ENCODE measurements around the gene GBF1. TPM values are rescaled to one million over a fixed set of nuclear protein-coding genes. Genes with fewer than 3 reads are reported as not detected.
A peak's percentile ranks its signal among the peaks of the same experiment; 100 is the strongest.

Gene GBF1
- total and polyA plus RNA-seq, 7 experiments from 2014 or later = 8.5 to 47.2 (median 37.2) TPM

- no peak for ATAC-seq
- no peak for DNase-seq
- H3K27ac ChIP-seq (ENCODE audit: low read depth, low read length) = no peak overlapping the region
- H3K4me3 ChIP-seq (ENCODE audit: low read length) = no peak overlapping the region
- Mint-ChIP-seq H3K27ac (no peak overlapping the region), H3K4me3 (no peak overlapping the region), H3K27me3 (no peaks in the 10 kb centered on the region), H3K36me3 (peaks cover 8 to 32% (median 20%) of the 10 kb centered on the region in 5 donors), H3K9me3 (no peaks in the 10 kb centered on the region), H3K4me1 (peaks cover 3 to 41% (median 27%) of the 10 kb centered on the region in 7 donors)
- H3K36me3 ChIP-seq (ENCODE audit: control insufficient read depth in 2 of 3, insufficient read depth in 3 of 3, low read length in 3 of 3) = peaks cover 4 to 8% (median 8%) of the 10 kb centered on the region in 3 experiments
- no peaks in the 10 kb centered on the region for H3K4me1 ChIP-seq (ENCODE audit: control insufficient read depth in 2 of 2, insufficient read depth in 2 of 2, low read length in 2 of 2)
- ChIA-PET POLR2A (interaction anchor here (1.3 kb wide), 1 partner anchor 17 kb away, joined by 4 read pairs; no protein-coding TSS in a partner anchor), CTCF (no interaction called here)
- intact Hi-C loops (cut with micrococcal nuclease) = no loop called here
- no peaks in the 10 kb centered on the region for H3K9me3 ChIP-seq (ENCODE audit: control insufficient read depth in 2 of 3, low read length in 3 of 3)
- H3K27me3 ChIP-seq (ENCODE audit: control insufficient read depth in 2 of 2, insufficient read depth in 2 of 2, low read length in 2 of 2) = no peaks in the 10 kb centered on the region
These were observed 10.1 kb downstream of the GBF1 start for GRCh38 chr10:102255404-102255803.

GRCh38 chr10:102261196-102261595 lies 15.9 kb downstream of the GBF1 start:
- H3K27ac Mint-ChIP-seq = peak overlapping the region in 1 of 9 donors; percentile 12

GRCh38 chr10:102261842-102262241 lies 16.5 kb downstream of the GBF1 start:
- peaks cover 13 to 57% (median 41%) of the 10 kb centered on the region in 7 donors for H3K4me1 Mint-ChIP-seq
- no peak overlapping the region for H3K27ac Mint-ChIP-seq
- H3K27me3 Mint-ChIP-seq = no peaks in the 10 kb centered on the region
- H3K4me3 ChIP-seq (ENCODE audit: low read length) = no peak overlapping the region
- no peaks in the 10 kb centered on the region for H3K9me3 Mint-ChIP-seq
- peaks cover 8 to 48% (median 27%) of the 10 kb centered on the region in 5 donors for H3K36me3 Mint-ChIP-seq
- H3K4me3 Mint-ChIP-seq = no peak overlapping the region
- ChIA-PET POLR2A (no interaction called here), CTCF (interaction anchor here (1.3 kb wide), 1 partner anchor 32 kb away, joined by 3 read pairs; no protein-coding TSS in a partner anchor)
- H3K4me1 ChIP-seq (ENCODE audit: control insufficient read depth in 2 of 2, insufficient read depth in 2 of 2, low read length in 2 of 2) = peaks cover 0 to 4% of the 10 kb centered on the region in 2 donors
- ATAC-seq (no peak), DNase-seq (no peak)
- peaks cover 4 to 49% (median 20%) of the 10 kb centered on the region in 3 experiments for H3K36me3 ChIP-seq (ENCODE audit: control insufficient read depth in 2 of 3, insufficient read depth in 3 of 3, low read length in 3 of 3)
- no peaks in the 10 kb centered on the region for H3K27me3 ChIP-seq (ENCODE audit: control insufficient read depth in 2 of 2, insufficient read depth in 2 of 2, low read length in 2 of 2)
- no peaks in the 10 kb centered on the region for H3K9me3 ChIP-seq (ENCODE audit: control insufficient read depth in 2 of 3, low read length in 3 of 3)
- H3K27ac ChIP-seq (ENCODE audit: low read depth, low read length) = no peak overlapping the region
- intact Hi-C loops (cut with micrococcal nuclease) = no loop called here

More at GRCh38 chr10:102261196-102261595, 15.9 kb downstream of the GBF1 start:
- intact Hi-C loops (cut with micrococcal nuclease) = no loop called here
- Mint-ChIP-seq H3K4me1 (peaks cover 13 to 52% (median 38%) of the 10 kb centered on the region in 7 donors), H3K27me3 (no peaks in the 10 kb centered on the region), H3K9me3 (no peaks in the 10 kb centered on the region), H3K36me3 (peaks cover 8 to 49% (median 29%) of the 10 kb centered on the region in 5 donors), H3K4me3 (no peak overlapping the region)
- ATAC-seq (no peak), DNase-seq (no peak)
- H3K36me3 ChIP-seq (ENCODE audit: control insufficient read depth in 2 of 3, insufficient read depth in 3 of 3, low read length in 3 of 3) = peaks cover 4 to 49% (median 20%) of the 10 kb centered on the region in 3 experiments
- no peak overlapping the region for H3K27ac ChIP-seq (ENCODE audit: low read depth, low read length)
- H3K27me3 ChIP-seq (ENCODE audit: control insufficient read depth in 2 of 2, insufficient read depth in 2 of 2, low read length in 2 of 2) = no peaks in the 10 kb centered on the region
- H3K9me3 ChIP-seq (ENCODE audit: control insufficient read depth in 2 of 3, low read length in 3 of 3) = no peaks in the 10 kb centered on the region
- ChIA-PET CTCF (interaction anchor here (1.3 kb wide), 1 partner anchor 31 kb away, joined by 3 read pairs; no protein-coding TSS in a partner anchor), POLR2A (interaction anchor here (0.7 kb wide), 1 partner anchor 84 kb away, joined by 3 read pairs; no protein-coding TSS in a partner anchor)
- H3K4me1 ChIP-seq (ENCODE audit: control insufficient read depth in 2 of 2, insufficient read depth in 2 of 2, low read length in 2 of 2) = peaks cover 0 to 4% of the 10 kb centered on the region in 2 donors
- H3K4me3 ChIP-seq (ENCODE audit: low read length) = no peak overlapping the region

GRCh38 chr10:102262744-102263370 lies 17.5 kb downstream of the GBF1 start:
- Mint-ChIP-seq H3K27me3 (no peaks in the 10 kb centered on the region), H3K9me3 (no peaks in the 10 kb centered on the region), H3K36me3 (peaks cover 8 to 48% (median 27%) of the 10 kb centered on the region in 5 donors), H3K4me3 (no peak overlapping the region), H3K27ac (peak overlapping the region in 1 of 9 donors; percentile 46), H3K4me1 (peaks cover 15 to 61% (median 52%) of the 10 kb centered on the region in 7 donors)
- Histone ChIP-seq H3K4me1 (ENCODE audit: control insufficient read depth in 2 of 2, insufficient read depth in 2 of 2, low read length in 2 of 2) (peaks cover 0 to 4% of the 10 kb centered on the region in 2 donors), H3K9me3 (ENCODE audit: control insufficient read depth in 2 of 3, low read length in 3 of 3) (no peaks in the 10 kb centered on the region), H3K36me3 (ENCODE audit: control insufficient read depth in 2 of 3, insufficient read depth in 3 of 3, low read length in 3 of 3) (peaks cover 4 to 49% (median 20%) of the 10 kb centered on the region in 3 experiments), H3K27ac (ENCODE audit: low read depth, low read length) (no peak overlapping the region), H3K27me3 (ENCODE audit: control insufficient read depth in 2 of 2, insufficient read depth in 2 of 2, low read length in 2 of 2) (no peaks in the 10 kb centered on the region), H3K4me3 (ENCODE audit: low read length) (no peak overlapping the region)
- intact Hi-C loops (cut with micrococcal nuclease) = no loop called here
- ChIA-PET POLR2A (interaction anchor here (1.0 kb wide), 1 partner anchor 22 kb away, joined by 3 read pairs; no protein-coding TSS in a partner anchor), CTCF (interaction anchor here (0.7 kb wide), 1 partner anchor 89 kb away, joined by 4 read pairs; no protein-coding TSS in a partner anchor)
- ATAC-seq = no peak
- no peak for DNase-seq

GRCh38 chr10:102264371-102264770 lies 19.0 kb downstream of the GBF1 start:
- H3K4me1 ChIP-seq (ENCODE audit: control insufficient read depth in 2 of 2, insufficient read depth in 2 of 2, low read length in 2 of 2) = peaks cover 0 to 4% of the 10 kb centered on the region in 2 donors
- H3K4me1 Mint-ChIP-seq = peaks cover 25 to 75% (median 59%) of the 10 kb centered on the region in 7 donors

GRCh38 chr10:102266670-102267069 lies 21.3 kb downstream of the GBF1 start:
- Histone ChIP-seq H3K36me3 (ENCODE audit: control insufficient read depth in 2 of 3, insufficient read depth in 3 of 3, low read length in 3 of 3) (peaks cover 0 to 28% (median 6%) of the 10 kb centered on the region in 3 experiments), H3K4me1 (ENCODE audit: control insufficient read depth in 2 of 2, insufficient read depth in 2 of 2, low read length in 2 of 2) (peaks cover 0 to 4% of the 10 kb centered on the region in 2 donors), H3K9me3 (ENCODE audit: control insufficient read depth in 2 of 3, low read length in 3 of 3) (no peaks in the 10 kb centered on the region), H3K27ac (ENCODE audit: low read depth, low read length) (no peak overlapping the region), H3K4me3 (ENCODE audit: low read length) (no peak overlapping the region), H3K27me3 (ENCODE audit: control insufficient read depth in 2 of 2, insufficient read depth in 2 of 2, low read length in 2 of 2) (no peaks in the 10 kb centered on the region)
- no peak for DNase-seq
- Mint-ChIP-seq H3K4me3 (no peak overlapping the region), H3K27me3 (no peaks in the 10 kb centered on the region), H3K36me3 (peaks cover 0 to 33% (median 13%) of the 10 kb centered on the region in 5 donors), H3K4me1 (peaks cover 25 to 82% (median 70%) of the 10 kb centered on the region in 7 donors), H3K27ac (peak overlapping the region in 2 of 9 donors; percentile 1 to 32), H3K9me3 (no peaks in the 10 kb centered on the region)
- POLR2A ChIA-PET = no interaction called here
- no peak for ATAC-seq
- intact Hi-C loops (cut with micrococcal nuclease) = no loop called here
- CTCF ChIA-PET = interaction anchor here (0.6 to 0.9 kb wide), 4 partner anchors 24 to 89 kb away, joined by 3 read pairs; no protein-coding TSS in a partner anchor

More at GRCh38 chr10:102264371-102264770, 19.0 kb downstream of the GBF1 start:
- H3K9me3 ChIP-seq (ENCODE audit: control insufficient read depth in 2 of 3, low read length in 3 of 3) = no peaks in the 10 kb centered on the region
- H3K27ac ChIP-seq (ENCODE audit: low read depth, low read length) = no peak overlapping the region
- Mint-ChIP-seq H3K36me3 (peaks cover 7 to 48% (median 25%) of the 10 kb centered on the region in 5 donors), H3K27me3 (no peaks in the 10 kb centered on the region), H3K4me3 (peak overlapping the region in 1 of 10 donors; percentile 9), H3K9me3 (no peaks in the 10 kb centered on the region), H3K27ac (no peak overlapping the region)
- ChIA-PET POLR2A (no interaction called here), CTCF (interaction anchor here (0.6 to 0.8 kb wide), 2 partner anchors 38 to 1060 kb away, joined by 3 read pairs; no protein-coding TSS in a partner anchor)
- H3K27me3 ChIP-seq (ENCODE audit: control insufficient read depth in 2 of 2, insufficient read depth in 2 of 2, low read length in 2 of 2) = no peaks in the 10 kb centered on the region
- DNase-seq (no peak), ATAC-seq (no peak)
- H3K36me3 ChIP-seq (ENCODE audit: control insufficient read depth in 2 of 3, insufficient read depth in 3 of 3, low read length in 3 of 3) = peaks cover 4 to 49% (median 14%) of the 10 kb centered on the region in 3 experiments
- intact Hi-C loops (cut with micrococcal nuclease) = no loop called here
- H3K4me3 ChIP-seq (ENCODE audit: low read length) = no peak overlapping the region

Data from naive thymus-derived CD4-positive, alpha-beta T cell (primary cell).